ENCODE data around the gene BTN1A1.
"Not testable (repeated sequence)": the region's sequence is repeated elsewhere in the genome, so short reads cannot be mapped to it uniquely, and the experiment has no call there.

Gene BTN1A1

GRCh38 chr6:26537846-26538571 is 37.9 kb downstream of the BTN1A1 start, which contains the start of gene HMGN4:
Gene HMGN4 (plus strand): TSS chr6:26538366. CDS start chr6:26545207, 6,841 bp downstream.
- DNase-seq = peak; percentile 78 to 97 (median 89)

- peak in 1 of 6 experiments; percentile 49 for DNase-seq
These were observed 38.4 kb downstream of the BTN1A1 start for GRCh38 chr6:26538572-26538902.

GRCh38 chr6:26539071-26539615 is 39.0 kb downstream of the BTN1A1 start:
- DNase-seq = no peak

DNA sequence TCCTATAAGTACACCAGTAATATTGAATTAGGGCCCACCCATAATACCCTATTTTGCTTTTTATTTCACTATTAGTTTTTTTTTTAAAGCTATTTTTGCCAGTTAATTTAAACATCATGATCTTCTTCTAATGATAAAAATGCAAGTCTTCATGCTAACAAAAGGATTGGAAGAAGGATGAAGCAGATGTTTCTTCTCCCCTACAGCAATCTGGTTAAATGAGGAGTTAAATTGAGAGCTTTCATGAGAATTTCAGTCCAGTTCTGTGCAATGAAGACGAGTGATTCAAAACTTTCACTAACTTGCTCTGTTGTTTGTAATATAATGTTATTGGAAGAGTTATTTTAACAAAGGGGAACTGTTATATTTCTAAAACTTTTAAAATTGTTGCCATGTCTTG is 41.5 kb downstream of the BTN1A1 start:
- no peak for DNase-seq

GRCh38 chr6:26543953-26544352 is 43.9 kb downstream of the BTN1A1 start:
- DNase-seq = peak in 1 of 6 experiments; percentile 10

DNA sequence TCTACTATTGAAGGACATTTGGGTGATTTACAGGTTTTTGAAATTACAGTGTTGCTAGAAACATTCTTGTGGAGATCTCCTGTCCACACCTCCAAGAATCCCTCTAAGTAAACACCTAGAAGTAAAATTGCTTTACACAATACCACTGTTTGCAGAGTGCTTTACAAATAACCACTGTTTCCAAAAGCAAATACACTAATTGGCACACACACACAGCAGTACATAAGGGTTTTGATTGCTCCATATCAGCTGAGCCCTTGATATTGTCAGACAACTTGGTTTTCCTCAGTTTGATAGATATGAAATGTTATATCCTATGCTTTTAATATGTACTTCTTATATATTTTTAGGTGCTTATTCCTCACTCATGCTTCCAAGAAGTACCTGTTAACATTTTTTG is 44.4 kb downstream of the BTN1A1 start:
- DNase-seq = no peak

- no peak for DNase-seq
These were observed 45.5 kb downstream of the BTN1A1 start for GRCh38 chr6:26545627-26546026.

DNA sequence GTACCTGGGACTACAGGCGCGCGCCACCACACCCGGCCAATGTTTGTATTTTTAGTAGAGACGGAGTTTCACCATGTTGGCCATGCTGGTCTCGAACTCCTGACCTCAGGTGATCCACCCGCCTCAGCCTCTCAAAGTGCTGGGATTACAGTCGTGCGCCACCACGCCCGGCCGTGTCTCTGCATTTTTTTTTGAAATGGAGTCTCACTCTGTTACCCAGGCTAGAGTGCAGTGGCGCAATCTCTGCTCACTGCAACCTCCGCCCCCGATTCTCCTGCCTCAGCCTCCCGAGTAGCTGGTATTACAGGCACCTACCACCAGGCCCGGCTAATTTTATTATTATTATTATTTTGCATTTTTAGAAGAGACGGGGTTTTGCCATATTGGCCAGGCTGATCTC is 47.3 kb downstream of the BTN1A1 start:
- DNase-seq = not testable (repeated sequence)

DNA sequence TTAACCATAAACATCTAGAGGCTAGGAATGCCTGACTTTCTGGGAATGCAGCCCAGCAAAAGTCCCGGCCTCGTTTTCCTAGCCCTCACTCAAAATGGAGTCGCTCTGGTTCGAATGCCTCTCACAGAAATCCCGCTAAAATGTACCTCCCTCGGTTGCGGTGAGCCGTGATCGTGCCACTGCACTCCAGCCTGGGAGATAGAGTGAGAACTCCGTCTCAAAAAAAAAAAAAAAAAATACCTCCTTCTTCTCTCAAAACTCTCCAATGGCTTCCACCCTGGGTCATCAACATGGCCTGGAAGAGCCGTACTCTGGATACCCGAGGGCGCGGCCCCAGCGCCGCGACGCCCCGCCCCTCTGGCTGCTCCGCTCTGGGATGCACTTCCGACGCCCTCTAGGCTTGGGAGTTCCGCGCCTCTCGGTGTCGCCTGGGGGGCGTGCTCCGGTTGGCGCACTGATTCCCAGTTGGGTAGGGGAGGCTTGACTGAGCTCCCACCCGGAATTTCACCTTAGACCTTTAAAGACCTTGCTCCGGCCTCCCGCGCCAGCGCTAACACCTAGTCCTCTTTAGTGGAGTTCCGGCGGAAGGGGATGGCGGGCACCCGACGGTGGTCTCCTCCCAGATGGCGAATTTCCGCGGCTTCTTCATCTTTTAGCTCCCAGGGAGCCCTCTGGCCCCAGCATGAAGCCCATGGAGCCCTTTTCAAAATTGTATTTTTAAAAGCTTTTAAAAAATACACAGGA is 50.3 kb downstream of the BTN1A1 start:
- DNase-seq = peak in 5 of 6 experiments; percentile 10 to 42 (median 17)

GRCh38 chr6:26552205-26552604 is 52.1 kb downstream of the BTN1A1 start:
- no peak for DNase-seq

DNA sequence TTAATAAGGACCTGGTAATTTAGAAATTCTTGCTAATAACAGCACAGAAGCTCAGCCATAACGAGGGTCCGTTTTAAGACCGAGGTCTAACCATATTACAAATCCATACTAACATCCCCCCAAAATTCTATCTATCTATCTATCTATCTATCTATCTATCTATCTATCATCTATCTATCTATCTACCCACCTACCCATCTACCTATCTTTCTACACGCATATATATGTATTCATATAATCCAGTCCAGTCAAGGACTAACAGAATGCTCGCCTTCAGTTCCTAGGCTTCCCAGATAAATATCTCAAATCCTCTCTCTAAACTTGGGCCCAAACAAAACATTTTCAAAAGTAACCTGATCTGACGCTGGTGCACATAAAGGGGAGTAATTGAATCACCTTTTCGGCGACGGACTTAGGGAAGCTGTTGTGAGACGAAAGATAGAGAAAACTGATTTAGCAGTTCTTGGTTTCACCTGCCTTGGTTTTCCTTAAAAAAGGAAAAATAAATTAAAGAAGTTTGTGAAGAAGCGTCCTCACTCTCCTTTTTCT is 52.6 kb downstream of the BTN1A1 start:
- no peak for DNase-seq

- DNase-seq = peak; percentile 60 to 89 (median 66)
These were observed 53.1 kb downstream of the BTN1A1 start for GRCh38 chr6:26553264-26553634.

DNA sequence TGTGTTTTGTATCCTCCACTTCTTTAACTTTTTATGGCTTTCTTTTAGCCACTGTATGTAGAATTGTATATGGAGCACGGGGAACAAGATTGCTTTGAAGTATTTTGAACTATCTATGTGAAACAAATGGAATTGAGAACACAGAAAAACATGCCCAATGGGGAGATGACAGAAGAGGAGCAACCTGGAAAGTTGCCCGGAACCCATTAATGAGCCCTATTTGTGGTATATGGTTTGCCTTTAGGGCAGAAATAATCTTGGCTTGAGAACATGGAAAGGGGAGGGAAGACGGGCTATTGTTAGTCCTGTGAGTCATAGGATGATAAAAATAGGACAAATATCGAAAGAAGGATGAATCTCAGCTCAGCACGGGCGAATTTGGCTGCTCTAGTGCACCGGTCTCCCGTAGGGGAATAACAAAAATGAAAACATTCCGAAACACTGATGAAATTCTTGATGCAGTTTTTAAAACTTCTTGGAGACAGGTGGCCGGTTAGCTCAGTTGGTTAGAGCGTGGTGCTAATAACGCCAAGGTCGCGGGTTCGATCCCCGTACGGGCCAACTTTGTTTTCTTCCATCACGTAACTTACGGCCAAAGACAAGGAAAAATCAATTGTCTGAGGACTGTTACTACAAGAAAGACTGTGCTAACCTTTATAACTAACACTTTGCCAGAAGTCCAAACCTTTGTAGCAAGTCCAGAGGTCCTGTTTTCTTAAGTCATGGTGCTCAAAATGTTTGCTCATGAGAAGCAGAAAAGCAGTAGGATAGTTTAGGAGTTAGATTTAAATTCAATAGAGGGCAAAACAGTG is 53.7 kb downstream of the BTN1A1 start:
- DNase-seq = peak; percentile 62 to 87 (median 73)

GRCh38 chr6:26554447-26554696 is 54.3 kb downstream of the BTN1A1 start:
- DNase-seq = peak in 2 of 6 experiments; percentile 46 to 70

DNA sequence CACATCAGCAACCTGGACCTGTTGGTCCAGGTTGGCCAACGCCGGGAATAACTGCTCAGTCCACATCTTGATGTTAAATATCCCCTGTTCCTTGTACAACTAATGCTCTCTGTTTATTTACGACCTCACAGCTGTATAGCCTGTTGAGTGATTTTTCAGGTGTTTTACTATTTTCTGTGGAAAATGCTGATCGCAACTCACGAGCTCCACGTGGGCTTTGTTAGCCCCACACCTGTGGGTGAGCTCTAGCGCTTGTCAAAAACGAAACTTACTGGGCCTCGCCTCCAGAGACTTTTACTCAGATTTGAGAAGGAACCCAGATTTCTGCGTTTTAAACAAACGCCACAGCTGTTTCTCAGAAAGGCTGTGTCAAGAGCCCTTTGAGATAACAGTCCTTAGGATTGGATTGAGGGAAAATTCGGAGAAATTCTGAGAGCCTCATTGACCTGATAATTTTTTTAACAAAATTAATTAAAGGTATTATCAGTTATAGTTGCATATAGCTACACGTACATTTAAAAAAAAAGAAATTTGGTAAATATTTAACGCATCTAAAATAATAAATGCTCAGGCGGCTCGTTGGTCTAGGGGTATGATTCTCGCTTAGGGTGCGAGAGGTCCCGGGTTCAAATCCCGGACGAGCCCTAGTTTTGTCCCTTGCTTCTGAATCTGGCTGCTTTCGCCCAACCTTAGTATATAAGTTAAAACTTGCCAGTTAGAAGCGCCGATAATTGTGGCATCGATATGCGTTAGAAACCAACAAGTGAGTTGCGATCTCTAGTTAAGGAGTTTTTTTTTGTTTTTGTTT is 54.8 kb downstream of the BTN1A1 start:
- peak; percentile 42 to 80 (median 58) for DNase-seq

GRCh38 chr6:26555505-26556262 is 55.6 kb downstream of the BTN1A1 start:
- DNase-seq = peak in 1 of 6 experiments; percentile 29

DNA sequence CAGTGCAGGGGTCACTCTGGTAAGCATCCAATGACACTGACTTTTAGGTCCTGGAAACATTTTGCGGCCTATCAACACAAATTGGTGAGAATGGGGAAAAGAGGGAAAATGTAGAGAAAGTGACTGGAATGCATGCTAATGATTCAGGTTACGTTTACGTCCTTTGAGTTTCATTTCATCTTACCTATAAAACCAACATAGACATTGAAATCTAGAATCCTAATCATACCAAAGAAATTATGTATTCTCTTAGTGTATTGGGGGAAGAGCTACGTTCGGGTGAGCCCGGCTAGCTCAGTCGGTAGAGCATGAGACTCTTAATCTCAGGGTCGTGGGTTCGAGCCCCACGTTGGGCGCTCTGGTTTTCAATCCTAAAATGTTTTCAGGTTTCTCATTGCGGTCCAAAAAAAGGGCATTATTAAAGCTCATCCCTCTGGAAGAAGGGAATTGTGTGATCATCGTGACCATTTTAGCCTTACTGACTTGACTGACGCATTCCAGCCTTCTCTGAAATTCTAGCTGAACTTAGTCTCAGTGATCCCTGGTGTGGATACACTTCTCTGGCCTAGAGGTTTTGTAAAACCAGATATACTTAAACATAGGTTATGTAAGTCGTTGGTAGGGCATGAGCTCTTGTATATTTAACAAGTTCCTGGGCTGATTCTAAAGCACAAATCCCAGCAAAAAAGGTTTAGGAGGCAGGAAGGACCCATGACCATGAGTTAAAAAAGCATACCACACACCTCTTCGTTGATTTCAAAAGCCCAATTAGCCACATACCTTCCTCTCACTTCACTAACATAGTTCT is 56.4 kb downstream of the BTN1A1 start:
- peak in 4 of 6 experiments; percentile 4 to 44 (median 26) for DNase-seq

Measured in stimulated activated naive CD4-positive, alpha-beta T cell (primary cell).